PC-3 (cell line): ENCODE measurements around the gene TRIM75. TPM values are rescaled to one million over a fixed set of nuclear protein-coding genes. Genes with fewer than 3 reads are reported as not detected.
"Not testable (repeated sequence)": the region's sequence is repeated elsewhere in the genome, so short reads cannot be mapped to it uniquely, and the experiment has no call there.

Experiments used
- ATAC-seq: fragments of 200-7000 bp; cut with Tn5 transposase; 2 replicates; pipeline ENCODE4 v1.9.1; 2020; ENCODE audit warnings: mild to moderate bottlenecking, moderate library complexity
- BruUV-seq: library from RNA; stranded (reverse); fragments of 400-500 nt; replicated peaks from 2 replicates; lab custom pipeline; 2021; lab: Mats Ljungman, UMichigan
- CTCF ChIA-PET: fragments of 300-600 bp; sonication (Branson Sonifier 250); formaldehyde crosslinking; loops from one replicate; lab custom pipeline; 2022; ENCODE audit warnings: antibody characterized with exemption; lab: Charles Lee
- POLR2A ChIA-PET: fragments of 300-600 bp; sonication (Branson Sonifier 250); formaldehyde crosslinking; loops from one replicate; lab custom pipeline; 2022; ENCODE audit warnings: antibody characterized with exemption; ENCODE audit not compliant: unreplicated experiment; lab: Charles Lee
- DNase-seq: peaks from one replicate; pipeline ENCODE4 v3.0.0-alpha.2; 2015
- H2AFZ ChIP-seq: fragments of 300-600 bp; sonication (generic); 2 replicates; pipeline ENCODE4 v1.6.0; 2016; ENCODE audit warnings: antibody characterized with exemption, low read length
- H3F3A ChIP-seq: fragments of 300-600 bp; sonication (generic); one replicate; pipeline ENCODE4 v1.6.0; 2017; ENCODE audit warnings: antibody characterized with exemption, low read length, control low read depth, mild to moderate bottlenecking; ENCODE audit not compliant: unreplicated experiment
- H3K27ac ChIP-seq: fragments of 300-600 bp; sonication (generic); 2 replicates; pipeline ENCODE4 v1.5.1; 2016; ENCODE audit warnings: mild to moderate bottlenecking, low read length
- H3K27me3 ChIP-seq: fragments of 300-600 bp; sonication (generic); 2 replicates; pipeline ENCODE4 v1.6.1; 2016; ENCODE audit warnings: low read length, mixed read lengths
- H3K36me3 ChIP-seq: fragments of 300-600 bp; sonication (generic); 2 replicates; pipeline ENCODE4 v1.6.1; 2016; ENCODE audit warnings: low read depth, mixed run types, low read length, mixed read lengths
- H3K4me1 ChIP-seq: fragments of 300-600 bp; sonication (generic); 2 replicates; pipeline ENCODE4 v1.5.1; 2016; ENCODE audit warnings: low read length; ENCODE audit not compliant: insufficient read depth
- H3K4me2 ChIP-seq: fragments of 300-600 bp; sonication (generic); 2 replicates; pipeline ENCODE4 v1.6.0; 2016; ENCODE audit warnings: low read length
- H3K4me3 ChIP-seq: fragments of 300-600 bp; sonication (generic); 2 replicates; pipeline ENCODE4 v1.5.1; 2016; ENCODE audit warnings: mild to moderate bottlenecking, low read length, mixed read lengths
- H3K79me2 ChIP-seq: fragments of 300-600 bp; sonication (generic); 2 replicates; pipeline ENCODE4 v1.6.1; 2017; ENCODE audit warnings: low read length, mixed read lengths
- H3K9ac ChIP-seq: fragments of 300-600 bp; sonication (generic); 2 replicates; pipeline ENCODE4 v1.6.0; 2016; ENCODE audit warnings: mild to moderate bottlenecking, low read length
- H3K9me2 ChIP-seq: fragments of 300-600 bp; sonication (generic); replicated peaks from 2 replicates; pipeline ENCODE4 v1.6.1; 2016; ENCODE audit warnings: mixed run types, low read length, mixed read lengths
- H3K9me3 ChIP-seq: fragments of 300-600 bp; sonication (generic); 2 replicates; pipeline ENCODE4 v1.6.1; 2016; ENCODE audit warnings: low read length, mixed read lengths
- H4K20me1 ChIP-seq: fragments of 300-600 bp; sonication (generic); 2 replicates; pipeline ENCODE4 v1.6.1; 2016; ENCODE audit warnings: low read length, mixed read lengths
- CTCF ChIP-seq: fragments of 300-600 bp; sonication (generic); conservative IDR thresholded peaks from 2 replicates; pipeline ENCODE4 v1.5.1; 2017; ENCODE audit warnings: antibody characterized with exemption, low read depth, mild to moderate bottlenecking, low read length
- EZH2 ChIP-seq: fragments of 300-600 bp; sonication (generic); IDR thresholded peaks from one replicate; pipeline ENCODE4 v1.6.1; 2017; ENCODE audit warnings: antibody characterized with exemption, mild to moderate bottlenecking, low read length; ENCODE audit not compliant: unreplicated experiment
- EZH2phosphoT487 ChIP-seq: fragments of 300-600 bp; sonication (generic); IDR thresholded peaks from 2 replicates; pipeline ENCODE4 v1.6.1; 2018; ENCODE audit warnings: mild to moderate bottlenecking, antibody characterized with exemption, low read length, borderline replicate concordance
- intact Hi-C: fragments of 100-400 bp; cut with micrococcal nuclease; formaldehyde crosslinking; loops from 2 replicates; pipeline ENCODE4 v1.9.0; 2023
- total RNA-seq: library from RNA; depleted of rRNA; stranded (reverse); fragments of >200 nt; gene quantifications from 2 replicates; pipeline ENCODE4 v1.2.3, GENCODE V29; 2014

Gene TRIM75
- total RNA-seq, 1 experiment from 2014 or later = not detected

- no TSS peak for BruUV-seq
- Histone ChIP-seq H3K9me2 (no peaks in the 10 kb centered on the region), H2AFZ (no peak overlapping the region), H4K20me1 (no peaks in the 10 kb centered on the region), H3K36me3 (no peaks in the 10 kb centered on the region), H3K27me3 (no peaks in the 10 kb centered on the region), H3K4me3 (no peak overlapping the region), H3K9ac (no peak overlapping the region), H3K4me1 (no peaks in the 10 kb centered on the region), H3K4me2 (no peak overlapping the region), H3K27ac (no peak overlapping the region), H3K79me2 (no peaks in the 10 kb centered on the region), H3F3A (no peaks in the 10 kb centered on the region), H3K9me3 (no peaks in the 10 kb centered on the region)
- ChIA-PET CTCF (no interaction called here), POLR2A (no interaction called here)
- ATAC-seq (no peak), DNase-seq (no peak)
- no peak for TF ChIP-seq CTCF
- TF ChIP-seq EZH2phosphoT487 = no peak
- intact Hi-C loops = no loop called here
These were observed 32.3 kb downstream of the TRIM75 start for GRCh38 chr4:165085946-165086345.

GRCh38 chr4:165088366-165088765, 34.7 kb downstream of the TRIM75 start:
- Histone ChIP-seq H4K20me1 (no peaks in the 10 kb centered on the region), H3K79me2 (no peaks in the 10 kb centered on the region), H3F3A (no peaks in the 10 kb centered on the region), H3K4me3 (no peak overlapping the region), H2AFZ (no peak overlapping the region), H3K36me3 (no peaks in the 10 kb centered on the region), H3K4me1 (no peaks in the 10 kb centered on the region), H3K9ac (no peak overlapping the region), H3K9me2 (no peaks in the 10 kb centered on the region), H3K9me3 (no peaks in the 10 kb centered on the region), H3K27ac (no peak overlapping the region), H3K4me2 (no peak overlapping the region), H3K27me3 (no peaks in the 10 kb centered on the region)
- intact Hi-C loops = no loop called here
- ChIA-PET CTCF (no interaction called here), POLR2A (no interaction called here)
- TF ChIP-seq EZH2phosphoT487 (no peak), CTCF (no peak), EZH2 (no peak)
- DNase-seq = no peak
- no peak for ATAC-seq
- BruUV-seq = no TSS peak

GRCh38 chr4:165092187-165092586, 38.5 kb downstream of the TRIM75 start:
- H3K4me2 ChIP-seq, H3K4me1 ChIP-seq, BruUV-seq, H4K20me1 ChIP-seq, H2AFZ ChIP-seq, H3K9me2 ChIP-seq, intact Hi-C loops, CTCF ChIA-PET, H3K79me2 ChIP-seq, H3K4me3 ChIP-seq, DNase-seq, H3K36me3 ChIP-seq, H3K27me3 ChIP-seq, POLR2A ChIA-PET, H3F3A ChIP-seq, H3K9ac ChIP-seq, H3K27ac ChIP-seq, H3K9me3 ChIP-seq, ATAC-seq: not testable (repeated sequence)
